Upper lobe of left lung (tissue), 4 donors: ENCODE measurements around the gene KLHL33.
"Not testable (repeated sequence)": the region's sequence is repeated elsewhere in the genome, so short reads cannot be mapped to it uniquely, and the experiment has no call there.

Experiments used
- CTCF ChIP-seq, 6 experiments: fragments of 450-650 bp in 4 of 6; fragments of 200-600 bp in 2 of 6; sonication (generic) in 2 of 6; IDR thresholded peaks; one replicate each; pipeline ENCODE4 v1.5.1; 2016 to 2019; ENCODE audit warnings: antibody characterized with exemption in 6 of 6
- POLR2A ChIP-seq, 4 donors: fragments of 450-650 bp; IDR thresholded peaks; one replicate each; pipeline ENCODE4 v1.5.1; 2016 to 2017; ENCODE audit warnings: antibody characterized with exemption in 4 of 4, mild to moderate bottlenecking in 2 of 4

GRCh38 chr14:20443650-20444049 is 7.7 kb upstream of the KLHL33 start:
- not testable (repeated sequence) for TF ChIP-seq CTCF, POLR2A (IDR thresholded peaks at IDR 0.05)
